ENCODE results near the gene HDAC7. TPM values are rescaled to one million over a fixed set of nuclear protein-coding genes. Genes with fewer than 3 reads are reported as not detected.
A peak's percentile ranks its signal among the peaks of the same experiment; 100 is the strongest.

HDAC7 gene
- total RNA-seq, 1 donor from 2014 or later = 120 TPM

- H3K27ac Mint-ChIP-seq (ENCODE audit: unreplicated experiment) = no peak overlapping the region
- no peak for DNase-seq (ENCODE audit: extremely low spot score, unreplicated experiment)
- no peaks in the 10 kb centered on the region for H3K27me3 Mint-ChIP-seq (ENCODE audit: unreplicated experiment)
- TF ChIP-seq CTCF (IDR thresholded peaks at IDR 0.05) = no peak
- no peaks in the 10 kb centered on the region for H3K9me3 Mint-ChIP-seq (ENCODE audit: unreplicated experiment)
- no peak overlapping the region for H3K4me3 Mint-ChIP-seq (ENCODE audit: unreplicated experiment)
- H3K36me3 Mint-ChIP-seq (ENCODE audit: unreplicated experiment) = peaks cover 39% of the 10 kb centered on the region
- H3K4me1 Mint-ChIP-seq (ENCODE audit: unreplicated experiment) = peaks cover 7% of the 10 kb centered on the region
Measured at GRCh38 chr12:47783821-47784819, 35.6 kb downstream of the HDAC7 start.

GRCh38 chr12:47783024-47783755, 36.5 kb downstream of the HDAC7 start:
- Mint-ChIP-seq H3K27ac (ENCODE audit: unreplicated experiment) (peak overlapping the region; percentile 34), H3K4me3 (ENCODE audit: unreplicated experiment) (no peak overlapping the region), H3K36me3 (ENCODE audit: unreplicated experiment) (peaks cover 32% of the 10 kb centered on the region), H3K9me3 (ENCODE audit: unreplicated experiment) (no peaks in the 10 kb centered on the region), H3K4me1 (ENCODE audit: unreplicated experiment) (peaks cover 10% of the 10 kb centered on the region), H3K27me3 (ENCODE audit: unreplicated experiment) (no peaks in the 10 kb centered on the region)
- no peak for TF ChIP-seq CTCF (IDR thresholded peaks at IDR 0.05)
- DNase-seq (ENCODE audit: extremely low spot score, unreplicated experiment) = no peak

GRCh38 chr12:47782372-47782770, 37.3 kb downstream of the HDAC7 start:
- H3K27ac Mint-ChIP-seq (ENCODE audit: unreplicated experiment) = peak overlapping the region; percentile 73
- H3K36me3 Mint-ChIP-seq (ENCODE audit: unreplicated experiment) = peaks cover 24% of the 10 kb centered on the region
- no peak for DNase-seq (ENCODE audit: extremely low spot score, unreplicated experiment)
- no peak for TF ChIP-seq CTCF (IDR thresholded peaks at IDR 0.05)
- no peaks in the 10 kb centered on the region for H3K27me3 Mint-ChIP-seq (ENCODE audit: unreplicated experiment)
- H3K4me1 Mint-ChIP-seq (ENCODE audit: unreplicated experiment) = peaks cover 10% of the 10 kb centered on the region
- H3K9me3 Mint-ChIP-seq (ENCODE audit: unreplicated experiment) = no peaks in the 10 kb centered on the region
- H3K4me3 Mint-ChIP-seq (ENCODE audit: unreplicated experiment) = no peak overlapping the region

- DNase-seq (ENCODE audit: extremely low spot score, unreplicated experiment) = no peak
- no peak for TF ChIP-seq CTCF (IDR thresholded peaks at IDR 0.05)
- H3K27ac Mint-ChIP-seq (ENCODE audit: unreplicated experiment) = peak overlapping the region; percentile 73
- H3K9me3 Mint-ChIP-seq (ENCODE audit: unreplicated experiment) = no peaks in the 10 kb centered on the region
- no peak overlapping the region for H3K4me3 Mint-ChIP-seq (ENCODE audit: unreplicated experiment)
- H3K36me3 Mint-ChIP-seq (ENCODE audit: unreplicated experiment) = peaks cover 19% of the 10 kb centered on the region
- H3K27me3 Mint-ChIP-seq (ENCODE audit: unreplicated experiment) = no peaks in the 10 kb centered on the region
- H3K4me1 Mint-ChIP-seq (ENCODE audit: unreplicated experiment) = peaks cover 13% of the 10 kb centered on the region
Measured at GRCh38 chr12:47781479-47782371, 38.0 kb downstream of the HDAC7 start.
